ENCODE results near the gene BTBD18.

- TF ChIP-seq CTCF (IDR thresholded peaks at IDR 0.05 in 4 of 5, conservative IDR thresholded peaks at IDR 0.05 in 1 of 5) (no peak), POLR2A (IDR thresholded peaks at IDR 0.05) (no peak)
Observed at GRCh38 chr11:57746920-57747319, 4.7 kb downstream of the BTBD18 start.
